ENCODE data around the gene RNF157. TPM values are rescaled to one million over a fixed set of nuclear protein-coding genes. Genes with fewer than 3 reads are reported as not detected.
"Not testable (repeated sequence)": the region's sequence is repeated elsewhere in the genome, so short reads cannot be mapped to it uniquely, and the experiment has no call there.

RNF157 gene
- total and polyA plus RNA-seq, 12 donors = 2.3 to 6.1 (median 4.5) TPM

GRCh38 chr17:76207275-76208059 is 32.8 kb downstream of the RNF157 start:
- Histone ChIP-seq H3K9me3 (replicated peaks in 1 of 3) (no peaks in the 10 kb centered on the region), H3K27me3 (no peaks in the 10 kb centered on the region), H3K27ac (no peak overlapping the region), H3K4me1 (replicated peaks in 1 of 2) (no peaks in the 10 kb centered on the region), H3K36me3 (replicated peaks in 1 of 2) (no peaks in the 10 kb centered on the region), H3K4me3 (no peak overlapping the region)
- no peak for DNase-seq
- TF ChIP-seq CTCF (IDR thresholded peaks at IDR 0.05) = no peak
- intact Hi-C loops (cut with DNase I) = no loop called here
- WGBS, 4 donors = 84 to 94% (median 89%) methylated on average over 7 of the region's 7 CpGs

DNA sequence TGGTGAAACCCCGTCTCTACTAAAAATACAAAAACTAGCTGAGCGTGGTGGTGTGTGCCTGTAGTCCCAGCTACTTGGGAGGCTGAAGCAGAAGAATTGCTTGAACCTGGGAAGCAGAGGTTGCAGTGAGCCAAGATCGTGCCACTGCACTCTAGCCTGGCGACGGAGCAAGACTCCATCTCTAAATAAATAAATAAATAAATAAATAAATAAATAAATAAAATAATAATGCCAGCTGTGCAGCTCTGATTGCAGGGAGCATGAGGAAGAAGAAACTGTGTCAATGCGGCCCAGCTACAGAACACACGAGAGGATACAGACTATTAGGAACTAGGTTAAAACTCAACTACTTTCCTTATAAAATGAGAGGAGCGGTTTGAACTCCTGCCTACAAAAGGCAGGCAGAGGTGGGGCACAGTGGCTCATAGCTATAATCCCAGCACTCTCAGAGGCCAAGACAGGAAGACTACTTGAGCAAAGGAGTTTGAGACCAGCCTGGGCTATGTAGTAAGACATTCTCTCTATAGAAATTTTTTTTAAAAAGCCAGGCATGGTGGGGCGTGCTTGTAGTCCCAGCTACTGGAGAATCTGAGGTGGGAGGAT is 34.6 kb downstream of the RNF157 start:
- 96 to 97% (median 96%) methylated on average over 9 of the region's 9 CpGs for WGBS, 4 donors
- H3K36me3 ChIP-seq (replicated peaks in 1 of 2); H3K9me3 ChIP-seq (replicated peaks in 1 of 3); DNase-seq; H3K27me3 ChIP-seq; intact Hi-C loops (cut with DNase I); H3K27ac ChIP-seq; H3K4me1 ChIP-seq (replicated peaks in 1 of 2); H3K4me3 ChIP-seq: not testable (repeated sequence)

GRCh38 chr17:76204277-76204676 is 36.0 kb downstream of the RNF157 start:
- Histone ChIP-seq H3K27me3 (no peaks in the 10 kb centered on the region), H3K4me3 (no peak overlapping the region), H3K4me1 (replicated peaks in 1 of 2) (no peaks in the 10 kb centered on the region), H3K27ac (no peak overlapping the region), H3K36me3 (replicated peaks in 1 of 2) (no peaks in the 10 kb centered on the region), H3K9me3 (replicated peaks in 1 of 3) (no peaks in the 10 kb centered on the region)
- TF ChIP-seq POLR2A (IDR thresholded peaks at IDR 0.05) (no peak), CTCF (IDR thresholded peaks at IDR 0.05) (no peak)
- 61 to 74% (median 66%) methylated on average over 3 of the region's 3 CpGs for WGBS, 4 donors
- intact Hi-C loops (cut with DNase I) = no loop called here
- no peak for DNase-seq

GRCh38 chr17:76200354-76200753 is 39.9 kb downstream of the RNF157 start:
- H3K4me1 ChIP-seq (replicated peaks in 1 of 2) = no peaks in the 10 kb centered on the region
- H3K27ac ChIP-seq = no peak overlapping the region
- H3K27me3 ChIP-seq = no peaks in the 10 kb centered on the region
- 89 to 95% (median 93%) methylated on average over 4 of the region's 4 CpGs for WGBS, 4 donors
- TF ChIP-seq POLR2A (IDR thresholded peaks at IDR 0.05) (no peak), CTCF (IDR thresholded peaks at IDR 0.05) (no peak)
- no peak overlapping the region for H3K4me3 ChIP-seq
- H3K36me3 ChIP-seq (replicated peaks in 1 of 2) = no peaks in the 10 kb centered on the region
- H3K9me3 ChIP-seq (replicated peaks in 1 of 3) = no peaks in the 10 kb centered on the region
- intact Hi-C loops (cut with DNase I) = no loop called here
- DNase-seq = no peak

GRCh38 chr17:76199469-76199868 is 40.8 kb downstream of the RNF157 start:
- Histone ChIP-seq H3K36me3 (replicated peaks in 1 of 2) (no peaks in the 10 kb centered on the region), H3K4me1 (replicated peaks in 1 of 2) (no peaks in the 10 kb centered on the region), H3K4me3 (no peak overlapping the region), H3K27me3 (no peaks in the 10 kb centered on the region), H3K27ac (no peak overlapping the region), H3K9me3 (replicated peaks in 1 of 3) (no peaks in the 10 kb centered on the region)
- TF ChIP-seq CTCF (IDR thresholded peaks at IDR 0.05) (no peak), POLR2A (IDR thresholded peaks at IDR 0.05) (no peak)
- WGBS, 4 donors = 82 to 86% (median 85%) methylated on average over 4 of the region's 4 CpGs
- DNase-seq = no peak
- intact Hi-C loops (cut with DNase I) = no loop called here

Data from adrenal gland (tissue), 12 donors.